ENCODE data around the gene XPNPEP1. TPM values are rescaled to one million over a fixed set of nuclear protein-coding genes. Genes with fewer than 3 reads are reported as not detected.

Gene XPNPEP1
- 10 to 100 TPM; 49.0 to 50.7 TPM for total RNA-seq
- 10 to 100 TPM; 77.1 to 93.6 (median 82.9) TPM for polyA plus RNA-seq (ENCODE audit: insufficient read length in 6 of 6)
- long read RNA-seq, donor 1, transcript XPNPEP1-218 (21 exons, 2,539 nt): major isoform, 12 of 31 reads
- long read RNA-seq, donor 1, transcript XPNPEP1-202 (7 exons, 881 nt): minor isoform, 6 of 31 reads
- long read RNA-seq, donor 1, partial matches to known transcripts: 10 of 31 reads
- long read RNA-seq, donor 1, other reads (novel, unspliced or antisense): 0 of 31 reads
- long read RNA-seq, donor 2, transcript XPNPEP1-218 (21 exons, 2,539 nt): major isoform, 17 of 45 reads
- long read RNA-seq, donor 2, partial matches to known transcripts: 26 of 45 reads
- long read RNA-seq, donor 2, other reads (novel, unspliced or antisense): 0 of 45 reads
- long read RNA-seq, donor 3, transcript XPNPEP1-218 (21 exons, 2,539 nt): major isoform, 9 of 9 reads
- long read RNA-seq, donor 3, partial matches to known transcripts: 0 of 9 reads
- long read RNA-seq, donor 3, other reads (novel, unspliced or antisense): 0 of 9 reads
- long read RNA-seq, donor 4, transcript XPNPEP1-218 (21 exons, 2,539 nt): major isoform, 11 of 18 reads
- long read RNA-seq, donor 4, partial matches to known transcripts: 0 of 18 reads
- long read RNA-seq, donor 4, other reads (novel, unspliced or antisense): 7 of 18 reads
- long read RNA-seq, donor 5, transcript XPNPEP1-218 (21 exons, 2,539 nt): major isoform, 13 of 24 reads
- long read RNA-seq, donor 5, partial matches to known transcripts: 6 of 24 reads
- long read RNA-seq, donor 5, other reads (novel, unspliced or antisense): 0 of 24 reads
- long read RNA-seq, donor 6, transcript XPNPEP1-218 (21 exons, 2,539 nt): major isoform, 6 of 16 reads
- long read RNA-seq, donor 6, partial matches to known transcripts: 10 of 16 reads
- long read RNA-seq, donor 6, other reads (novel, unspliced or antisense): 0 of 16 reads
- long read RNA-seq, donor 7, transcript XPNPEP1-218 (21 exons, 2,539 nt): major isoform, 10 of 13 reads
- long read RNA-seq, donor 7, partial matches to known transcripts: 0 of 13 reads
- long read RNA-seq, donor 7, other reads (novel, unspliced or antisense): 0 of 13 reads
- long read RNA-seq, donor 8, transcript XPNPEP1-202 (7 exons, 881 nt): major isoform, 6 of 18 reads
- long read RNA-seq, donor 8, transcript XPNPEP1-218 (21 exons, 2,539 nt): major isoform, 6 of 18 reads
- long read RNA-seq, donor 8, partial matches to known transcripts: 6 of 18 reads
- long read RNA-seq, donor 8, other reads (novel, unspliced or antisense): 0 of 18 reads
- long read RNA-seq, donor 9: 0 reads
- long read RNA-seq, donor 10, transcript XPNPEP1-218 (21 exons, 2,539 nt): major isoform, 14 of 15 reads
- long read RNA-seq, donor 10, partial matches to known transcripts: 0 of 15 reads
- long read RNA-seq, donor 10, other reads (novel, unspliced or antisense): 1 of 15 reads
- long read RNA-seq, donor 11, transcript XPNPEP1-218 (21 exons, 2,539 nt): major isoform, 11 of 19 reads
- long read RNA-seq, donor 11, partial matches to known transcripts: 5 of 19 reads
- long read RNA-seq, donor 11, other reads (novel, unspliced or antisense): 0 of 19 reads
- long read RNA-seq, donor 12, transcript XPNPEP1-218 (21 exons, 2,539 nt): major isoform, 6 of 11 reads
- long read RNA-seq, donor 12, partial matches to known transcripts: 0 of 11 reads
- long read RNA-seq, donor 12, other reads (novel, unspliced or antisense): 0 of 11 reads

DNA sequence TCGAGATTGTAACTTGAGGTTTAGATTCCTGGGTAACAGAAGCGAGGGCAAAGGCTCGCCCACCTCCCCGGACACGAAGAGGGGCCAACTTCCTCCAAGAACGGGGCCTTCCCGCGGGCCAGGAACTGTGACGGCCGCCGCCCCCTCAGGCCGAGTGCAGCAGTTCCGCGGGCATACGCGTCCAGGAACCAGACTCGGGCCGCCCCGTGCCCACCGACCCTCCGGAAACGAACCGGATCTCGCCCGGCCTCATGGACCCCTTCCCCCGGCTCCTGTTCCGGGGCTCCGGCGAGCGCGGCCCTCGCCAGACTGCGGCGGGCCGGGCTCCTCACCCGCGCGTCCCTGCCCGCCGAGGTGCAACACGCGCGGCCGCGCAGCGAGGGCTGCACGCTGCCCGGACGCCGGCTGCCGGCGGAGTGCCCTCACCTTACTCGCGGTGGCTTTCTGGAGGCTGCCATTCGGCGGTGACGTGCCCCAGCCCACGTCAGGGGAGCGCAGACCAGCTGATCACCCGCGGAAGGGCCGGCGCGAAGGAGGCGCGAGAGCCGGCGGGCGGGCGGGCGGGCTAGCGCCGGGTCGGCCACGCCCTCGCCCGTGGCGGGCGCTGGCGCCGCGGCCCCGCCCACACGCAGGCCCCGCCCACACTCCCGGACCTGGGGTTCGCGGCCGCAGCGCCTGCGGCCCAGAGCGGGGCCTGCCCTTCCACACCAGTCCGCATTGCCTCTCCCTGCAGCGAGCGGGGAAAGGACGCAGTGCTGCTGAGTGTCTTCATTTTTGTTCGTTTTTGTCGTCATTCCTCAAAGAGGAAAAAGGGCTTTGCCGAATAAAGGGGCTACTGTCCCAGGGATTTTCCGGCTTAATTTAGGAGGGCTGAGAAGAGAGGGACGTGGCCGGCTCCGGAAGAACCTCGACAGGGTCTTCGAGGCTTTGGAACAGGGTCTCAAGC, at the start of gene XPNPEP1:
XPNPEP1 (minus strand) TSS at position 536 of the 946 bp plus-strand sequence; CDS start at position 458, 78 bp downstream.
- H3K27ac ChIP-seq: peak within 1 kb of the TSS; percentile 87
- intact Hi-C loops (cut with DNase I): no loop called here
- ATAC-seq: peak; percentile 99
- DNase-seq: peak; percentile 80 to 98 (median 92)
- H3K36me3 ChIP-seq: no peaks in the 10 kb centered on the region
- TF ChIP-seq, protein P1, sequence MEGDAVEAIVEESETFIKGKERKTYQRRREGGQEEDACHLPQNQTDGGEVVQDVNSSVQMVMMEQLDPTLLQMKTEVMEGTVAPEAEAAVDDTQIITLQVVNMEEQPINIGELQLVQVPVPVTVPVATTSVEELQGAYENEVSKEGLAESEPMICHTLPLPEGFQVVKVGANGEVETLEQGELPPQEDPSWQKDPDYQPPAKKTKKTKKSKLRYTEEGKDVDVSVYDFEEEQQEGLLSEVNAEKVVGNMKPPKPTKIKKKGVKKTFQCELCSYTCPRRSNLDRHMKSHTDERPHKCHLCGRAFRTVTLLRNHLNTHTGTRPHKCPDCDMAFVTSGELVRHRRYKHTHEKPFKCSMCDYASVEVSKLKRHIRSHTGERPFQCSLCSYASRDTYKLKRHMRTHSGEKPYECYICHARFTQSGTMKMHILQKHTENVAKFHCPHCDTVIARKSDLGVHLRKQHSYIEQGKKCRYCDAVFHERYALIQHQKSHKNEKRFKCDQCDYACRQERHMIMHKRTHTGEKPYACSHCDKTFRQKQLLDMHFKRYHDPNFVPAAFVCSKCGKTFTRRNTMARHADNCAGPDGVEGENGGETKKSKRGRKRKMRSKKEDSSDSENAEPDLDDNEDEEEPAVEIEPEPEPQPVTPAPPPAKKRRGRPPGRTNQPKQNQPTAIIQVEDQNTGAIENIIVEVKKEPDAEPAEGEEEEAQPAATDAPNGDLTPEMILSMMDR (IDR thresholded peaks at IDR 0.05): no peak
- H3K27me3 ChIP-seq: no peaks in the 10 kb centered on the region
- no peaks in the 10 kb centered on the region for H3K9me3 ChIP-seq
- peak within 1 kb of the TSS; percentile 70 to 84 for H3K4me3 ChIP-seq
- peaks cover 10 to 42% of the 10 kb centered on the region in 2 donors for H3K4me1 ChIP-seq

DNA sequence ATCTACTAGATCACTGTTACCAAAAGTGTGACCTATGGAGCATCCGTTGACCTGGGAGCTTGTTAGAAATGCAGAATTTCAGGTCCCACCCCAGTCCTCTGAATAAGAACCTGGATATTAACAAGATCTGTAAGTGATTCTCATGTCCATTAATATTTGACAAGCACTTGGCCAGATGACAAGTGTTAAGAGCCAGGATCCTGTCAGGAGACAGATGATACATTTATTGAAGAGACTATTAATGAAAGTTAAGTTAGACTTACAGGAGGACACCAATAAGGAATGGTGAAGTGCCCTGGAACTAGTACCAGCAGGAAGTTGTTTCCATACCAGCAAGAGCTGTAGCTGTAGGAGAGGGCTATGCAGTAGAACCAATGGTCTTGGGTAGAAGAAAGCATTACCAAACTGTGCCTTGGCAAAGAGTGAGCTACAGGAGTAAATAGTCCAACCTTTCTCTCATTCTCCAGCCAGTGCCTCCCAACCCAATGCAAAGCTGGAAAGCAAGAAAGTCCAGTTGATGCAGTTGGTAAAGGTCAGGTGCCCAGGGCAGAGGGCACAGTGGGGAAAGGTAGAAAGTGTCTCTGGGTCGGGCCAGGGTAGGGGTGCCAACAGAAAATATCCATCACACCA, 49.2 kb upstream of the XPNPEP1 start:
- no peak for DNase-seq
- intact Hi-C loops (cut with DNase I): no loop called here
- H3K4me3 ChIP-seq: no peak overlapping the region
- no peaks in the 10 kb centered on the region for H3K27me3 ChIP-seq
- no peaks in the 10 kb centered on the region for H3K36me3 ChIP-seq
- H3K9me3 ChIP-seq: no peaks in the 10 kb centered on the region
- TF ChIP-seq, protein P1 (IDR thresholded peaks at IDR 0.05): no peak
- H3K27ac ChIP-seq: no peak overlapping the region
- no peak for ATAC-seq
- peaks cover 4 to 5% of the 10 kb centered on the region in 2 donors for H3K4me1 ChIP-seq

DNA sequence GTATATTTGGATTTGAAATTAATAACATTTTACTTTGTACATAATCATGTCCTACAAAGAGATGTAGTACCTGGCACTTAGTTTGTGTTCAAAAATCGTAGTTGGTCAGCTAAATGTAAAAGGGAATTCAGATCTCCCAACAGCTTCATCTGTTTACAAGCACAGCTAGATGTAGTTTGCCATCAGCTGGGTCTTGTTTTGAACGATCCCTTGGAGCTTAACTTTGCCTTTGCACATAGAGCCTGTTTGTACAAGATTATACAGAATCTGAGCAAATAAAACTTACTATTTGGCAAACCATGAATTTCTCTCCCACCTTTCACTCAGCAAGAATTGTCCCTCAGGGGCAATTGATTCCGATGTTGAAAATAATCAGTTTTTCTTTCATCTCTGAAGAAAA, 48.3 kb upstream of the XPNPEP1 start:
- Histone ChIP-seq H3K27ac (no peak overlapping the region), H3K4me3 (no peak overlapping the region), H3K27me3 (no peaks in the 10 kb centered on the region), H3K9me3 (no peaks in the 10 kb centered on the region), H3K36me3 (no peaks in the 10 kb centered on the region), H3K4me1 (peaks cover 9 to 11% of the 10 kb centered on the region in 2 donors)
- no peak for DNase-seq
- intact Hi-C loops (cut with DNase I): no loop called here
- no peak for ATAC-seq
- TF ChIP-seq, protein P1 (IDR thresholded peaks at IDR 0.05): no peak
